IPS-15b (cell line): ENCODE results near the gene SPHK1.

Experiments used
- H3K27me3 ChIP-seq: one replicate; pipeline ENCODE4 v1.6.1; 2013; ENCODE audit warnings: low read length; ENCODE audit not compliant: control insufficient read depth, insufficient read depth
- H3K36me3 ChIP-seq: one replicate; pipeline ENCODE4 v1.6.1; 2013; ENCODE audit warnings: low read length; ENCODE audit not compliant: control insufficient read depth, insufficient read depth
- H3K4me1 ChIP-seq: one replicate; pipeline ENCODE4 v1.6.1; 2013; ENCODE audit warnings: mild to moderate bottlenecking, low read length; ENCODE audit not compliant: control insufficient read depth, insufficient read depth
- H3K4me3 ChIP-seq: one replicate; pipeline ENCODE4 v1.5.1; 2013; ENCODE audit warnings: low read depth, low read length
- H3K9ac ChIP-seq: one replicate; pipeline ENCODE4 v1.6.1; 2013; ENCODE audit warnings: low read depth, mild to moderate bottlenecking, low read length
- H3K9me3 ChIP-seq: one replicate; pipeline ENCODE4 v1.6.1; 2013; ENCODE audit warnings: mild to moderate bottlenecking, low read length; ENCODE audit not compliant: control insufficient read depth, insufficient read depth

The SPHK1 gene

GRCh38 chr17:76391200-76391715 lies 6.8 kb downstream of the SPHK1 start:
- H3K4me1 ChIP-seq, result peaks cover 10% of the 10 kb centered on the region
- H3K9me3 ChIP-seq, result no peaks in the 10 kb centered on the region
- no peaks in the 10 kb centered on the region for H3K27me3 ChIP-seq
- no peak overlapping the region for H3K9ac ChIP-seq
- no peak overlapping the region for H3K4me3 ChIP-seq
- H3K36me3 ChIP-seq, result peaks cover 33% of the 10 kb centered on the region

- peaks cover 60% of the 10 kb centered on the region for H3K36me3 ChIP-seq
- peaks cover 6% of the 10 kb centered on the region for H3K4me1 ChIP-seq
- no peak overlapping the region for H3K9ac ChIP-seq
- H3K4me3 ChIP-seq, result no peak overlapping the region
- no peaks in the 10 kb centered on the region for H3K9me3 ChIP-seq
- H3K27me3 ChIP-seq, result no peaks in the 10 kb centered on the region
Measured at GRCh38 chr17:76394166-76394565, 9.8 kb downstream of the SPHK1 start.

GRCh38 chr17:76395980-76396379 lies 11.6 kb downstream of the SPHK1 start:
- Histone ChIP-seq H3K4me3 (no peak overlapping the region), H3K36me3 (peaks cover 75% of the 10 kb centered on the region), H3K4me1 (no peaks in the 10 kb centered on the region), H3K9me3 (no peaks in the 10 kb centered on the region), H3K27me3 (no peaks in the 10 kb centered on the region), H3K9ac (no peak overlapping the region)

- Histone ChIP-seq H3K4me3 (no peak overlapping the region), H3K9me3 (no peaks in the 10 kb centered on the region), H3K4me1 (no peaks in the 10 kb centered on the region), H3K9ac (no peak overlapping the region), H3K27me3 (no peaks in the 10 kb centered on the region), H3K36me3 (peaks cover 74% of the 10 kb centered on the region)
Measured at GRCh38 chr17:76397184-76397583, 12.8 kb downstream of the SPHK1 start.

GRCh38 chr17:76397687-76398522 lies 13.5 kb downstream of the SPHK1 start:
- H3K4me3 ChIP-seq, result no peak overlapping the region

GRCh38 chr17:76398523-76399174 lies 14.2 kb downstream of the SPHK1 start:
- Histone ChIP-seq H3K36me3 (peaks cover 80% of the 10 kb centered on the region), H3K9ac (no peak overlapping the region)

More at GRCh38 chr17:76397687-76398522, 13.5 kb downstream of the SPHK1 start:
- Histone ChIP-seq H3K9me3 (no peaks in the 10 kb centered on the region), H3K4me1 (no peaks in the 10 kb centered on the region), H3K27me3 (no peaks in the 10 kb centered on the region), H3K9ac (no peak overlapping the region), H3K36me3 (peaks cover 80% of the 10 kb centered on the region)

DNA sequence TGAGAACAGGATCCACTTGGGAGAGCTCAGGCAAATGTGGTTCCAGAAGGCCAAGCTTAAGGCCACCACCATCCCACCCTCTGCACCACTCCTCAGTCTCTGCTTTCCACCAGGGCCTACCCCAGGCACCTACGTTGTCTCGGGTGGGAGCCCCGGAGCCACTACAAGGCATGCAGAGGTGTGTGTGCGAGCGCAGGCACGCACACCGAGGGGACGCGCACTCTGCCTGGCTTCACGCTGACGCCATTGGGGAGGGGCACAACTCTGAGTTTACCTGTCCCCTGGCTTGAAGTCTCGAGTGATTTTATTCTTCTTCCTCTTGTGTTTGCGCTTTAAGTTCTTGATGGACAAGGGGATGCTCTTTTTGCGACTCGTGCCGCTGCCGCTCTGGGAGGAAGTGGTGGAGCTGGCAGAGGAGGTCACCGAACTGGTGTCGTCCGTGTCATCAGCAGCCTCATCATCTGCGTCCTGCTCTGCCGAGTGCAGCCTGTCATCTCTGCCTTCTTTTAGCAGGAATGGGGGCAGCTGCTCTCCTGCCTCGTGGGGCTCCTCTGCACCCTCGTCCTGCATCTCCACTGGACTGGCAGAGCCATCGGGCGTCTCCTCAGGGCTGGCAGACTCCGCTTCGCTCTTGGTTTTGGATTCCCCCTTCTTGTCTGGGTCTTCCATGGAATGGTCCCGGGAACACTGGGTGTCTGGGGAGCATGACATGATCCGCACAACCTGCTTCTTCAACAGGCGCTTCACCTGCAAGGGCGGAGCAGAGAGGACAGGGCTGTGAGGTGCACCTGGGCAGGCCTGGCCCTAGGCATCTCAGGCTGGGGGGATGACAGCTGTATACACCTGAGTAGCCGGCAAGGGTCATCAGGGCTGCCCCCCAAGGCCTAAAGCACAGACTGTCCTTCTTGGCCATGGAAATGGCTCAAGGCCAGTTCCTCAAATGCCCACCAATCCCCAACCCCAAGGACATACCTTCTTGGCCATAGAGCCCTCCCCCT lies 15.1 kb downstream of the SPHK1 start:
- Histone ChIP-seq H3K36me3 (peaks cover 75% of the 10 kb centered on the region), H3K9ac (no peak overlapping the region), H3K9me3 (no peaks in the 10 kb centered on the region), H3K4me1 (no peaks in the 10 kb centered on the region), H3K4me3 (no peak overlapping the region), H3K27me3 (no peaks in the 10 kb centered on the region)

More at GRCh38 chr17:76398523-76399174, 14.2 kb downstream of the SPHK1 start:
- no peaks in the 10 kb centered on the region for H3K9me3 ChIP-seq
- H3K4me3 ChIP-seq, result no peak overlapping the region
- no peaks in the 10 kb centered on the region for H3K4me1 ChIP-seq
- no peaks in the 10 kb centered on the region for H3K27me3 ChIP-seq

GRCh38 chr17:76402711-76403110 lies 18.3 kb downstream of the SPHK1 start:
- no peaks in the 10 kb centered on the region for H3K4me1 ChIP-seq
- H3K9ac ChIP-seq, result no peak overlapping the region
- H3K9me3 ChIP-seq, result no peaks in the 10 kb centered on the region
- no peaks in the 10 kb centered on the region for H3K27me3 ChIP-seq
- H3K4me3 ChIP-seq, result no peak overlapping the region
- H3K36me3 ChIP-seq, result peaks cover 60% of the 10 kb centered on the region

- Histone ChIP-seq H3K27me3 (no peaks in the 10 kb centered on the region), H3K9ac (no peak overlapping the region), H3K4me3 (no peak overlapping the region), H3K36me3 (peaks cover 47% of the 10 kb centered on the region), H3K9me3 (no peaks in the 10 kb centered on the region), H3K4me1 (no peaks in the 10 kb centered on the region)
Measured at GRCh38 chr17:76404256-76404655, 19.8 kb downstream of the SPHK1 start.

DNA sequence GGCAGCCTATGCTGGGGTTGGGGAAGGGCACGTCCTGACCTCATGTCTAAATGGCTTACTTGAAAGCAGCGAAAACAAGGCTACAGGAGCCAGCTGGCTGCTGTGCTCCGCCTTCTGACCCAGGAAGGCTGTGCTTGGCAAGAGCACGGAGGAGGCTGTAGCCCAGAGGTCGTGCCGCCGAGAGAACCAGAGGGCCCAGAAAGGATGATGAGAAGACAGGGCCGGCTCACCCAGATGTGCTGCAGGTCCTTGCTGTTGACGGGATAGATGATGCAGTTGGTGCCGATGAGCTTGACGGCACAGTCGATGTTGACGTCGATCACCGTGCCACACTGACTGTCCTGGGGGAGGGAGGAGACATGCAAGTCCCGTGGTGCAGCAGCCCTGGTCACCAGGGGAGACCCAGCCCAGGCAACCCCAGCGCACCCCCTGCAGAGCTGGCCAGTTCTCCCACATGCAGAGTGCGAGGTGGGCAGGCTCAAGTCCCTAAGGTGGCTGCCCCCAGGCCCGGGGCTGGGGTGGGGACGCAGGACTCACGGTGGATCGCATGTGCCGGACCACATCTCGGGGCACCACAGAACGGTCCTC lies 20.7 kb downstream of the SPHK1 start:
- no peak overlapping the region for H3K9ac ChIP-seq
- H3K27me3 ChIP-seq, result no peaks in the 10 kb centered on the region
- H3K36me3 ChIP-seq, result peaks cover 39% of the 10 kb centered on the region
- H3K4me1 ChIP-seq, result no peaks in the 10 kb centered on the region
- H3K9me3 ChIP-seq, result no peaks in the 10 kb centered on the region
- H3K4me3 ChIP-seq, result no peak overlapping the region

- Histone ChIP-seq H3K4me3 (no peak overlapping the region), H3K4me1 (no peaks in the 10 kb centered on the region), H3K36me3 (peaks cover 38% of the 10 kb centered on the region), H3K9me3 (no peaks in the 10 kb centered on the region), H3K27me3 (no peaks in the 10 kb centered on the region), H3K9ac (no peak overlapping the region)
Measured at GRCh38 chr17:76405607-76405966, 21.2 kb downstream of the SPHK1 start.
